ENCODE results near the gene GAR1.

Gene GAR1

DNA sequence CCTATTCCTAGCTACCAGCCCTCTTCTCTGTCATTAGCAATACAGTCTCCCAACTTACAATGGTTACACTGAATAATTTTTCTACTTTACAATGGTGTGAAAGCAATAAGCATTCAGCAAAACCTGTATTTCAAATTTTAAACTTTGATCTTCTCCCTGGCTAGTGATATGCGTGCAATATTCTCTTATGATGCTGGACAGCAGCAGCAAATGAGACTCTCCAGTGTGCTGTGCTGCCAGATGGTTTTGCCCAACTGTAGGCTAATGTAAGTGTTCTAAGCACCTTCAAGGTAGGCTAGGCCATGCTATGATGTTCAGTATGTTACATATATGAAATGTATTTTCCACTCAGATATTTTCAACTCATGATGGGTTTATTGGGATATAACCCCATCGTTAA lies 5.9 kb upstream of the GAR1 start:
- Histone ChIP-seq H2AFZ (ENCODE audit: low read length) (no peak overlapping the region), H3K9me3 (ENCODE audit: low read length) (no peaks in the 10 kb centered on the region), H3K4me1 (ENCODE audit: insufficient read depth, low read length, severe bottlenecking) (peaks cover 4% of the 10 kb centered on the region), H4K20me1 (ENCODE audit: insufficient read depth, low read length) (no peaks in the 10 kb centered on the region), H3K4me3 (ENCODE audit: low read depth, low read length, poor library complexity, severe bottlenecking) (no peak overlapping the region), H3K9me2 (ENCODE audit: low read depth, low read length) (no peaks in the 10 kb centered on the region), H3K36me3 (ENCODE audit: insufficient read depth, low read length) (no peaks in the 10 kb centered on the region), H3F3A (ENCODE audit: insufficient read depth, low read length) (no peaks in the 10 kb centered on the region), H3K9ac (ENCODE audit: low read length) (no peak overlapping the region), H3K27me3 (ENCODE audit: insufficient read depth, low read length) (no peaks in the 10 kb centered on the region), H3K4me2 (ENCODE audit: low read length) (no peak overlapping the region), H3K79me2 (ENCODE audit: insufficient read depth, low read length) (no peaks in the 10 kb centered on the region), H3K27ac (ENCODE audit: low read depth, low read length, poor library complexity, severe bottlenecking) (no peak overlapping the region)
- TF ChIP-seq, protein P1, sequence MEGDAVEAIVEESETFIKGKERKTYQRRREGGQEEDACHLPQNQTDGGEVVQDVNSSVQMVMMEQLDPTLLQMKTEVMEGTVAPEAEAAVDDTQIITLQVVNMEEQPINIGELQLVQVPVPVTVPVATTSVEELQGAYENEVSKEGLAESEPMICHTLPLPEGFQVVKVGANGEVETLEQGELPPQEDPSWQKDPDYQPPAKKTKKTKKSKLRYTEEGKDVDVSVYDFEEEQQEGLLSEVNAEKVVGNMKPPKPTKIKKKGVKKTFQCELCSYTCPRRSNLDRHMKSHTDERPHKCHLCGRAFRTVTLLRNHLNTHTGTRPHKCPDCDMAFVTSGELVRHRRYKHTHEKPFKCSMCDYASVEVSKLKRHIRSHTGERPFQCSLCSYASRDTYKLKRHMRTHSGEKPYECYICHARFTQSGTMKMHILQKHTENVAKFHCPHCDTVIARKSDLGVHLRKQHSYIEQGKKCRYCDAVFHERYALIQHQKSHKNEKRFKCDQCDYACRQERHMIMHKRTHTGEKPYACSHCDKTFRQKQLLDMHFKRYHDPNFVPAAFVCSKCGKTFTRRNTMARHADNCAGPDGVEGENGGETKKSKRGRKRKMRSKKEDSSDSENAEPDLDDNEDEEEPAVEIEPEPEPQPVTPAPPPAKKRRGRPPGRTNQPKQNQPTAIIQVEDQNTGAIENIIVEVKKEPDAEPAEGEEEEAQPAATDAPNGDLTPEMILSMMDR (IDR thresholded peaks at IDR 0.05; ENCODE audit: low read length): no peak
- no peak for TF ChIP-seq EZH2 (IDR thresholded peaks at IDR 0.05; ENCODE audit: borderline replicate concordance, low read length)

DNA sequence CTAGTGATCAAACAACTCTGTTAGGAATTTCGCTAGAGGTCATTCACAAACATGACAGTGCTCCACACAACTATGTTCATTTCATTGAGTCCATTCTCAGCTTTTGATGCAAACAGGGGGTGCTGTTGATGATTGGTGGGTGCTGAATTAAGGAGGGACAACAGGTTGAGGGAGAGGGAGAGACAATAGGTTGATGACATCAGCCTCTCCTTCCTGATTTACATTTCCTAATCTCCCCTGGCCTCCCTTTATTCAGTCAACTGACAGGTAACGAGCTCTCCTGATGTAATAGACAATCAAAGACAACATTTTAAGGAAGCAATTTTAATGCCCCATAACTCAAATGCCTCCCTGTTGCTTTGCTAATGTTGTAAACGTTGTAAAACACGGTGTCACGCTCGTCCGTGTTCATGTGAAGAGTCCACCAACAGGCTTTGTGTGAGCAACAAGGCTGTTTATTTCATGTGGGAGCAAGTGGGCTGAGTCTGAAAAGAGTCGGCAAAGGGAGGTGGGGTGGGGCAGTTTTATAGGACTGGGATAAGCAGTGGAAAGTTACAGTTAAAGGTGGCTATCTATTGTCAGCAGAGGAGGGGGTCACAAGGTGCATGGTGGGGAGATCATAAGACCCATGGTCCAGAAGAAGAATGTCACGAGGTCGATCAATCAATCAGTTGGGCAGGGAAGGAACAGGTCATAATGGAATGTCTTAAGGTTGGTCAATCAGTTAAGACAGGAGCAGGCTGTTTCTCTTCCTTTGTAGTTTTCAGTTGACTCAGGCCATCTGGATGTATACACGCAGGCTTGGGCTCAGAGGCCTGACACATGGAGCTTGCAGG lies 4.8 kb upstream of the GAR1 start:
- Histone ChIP-seq H3K79me2 (ENCODE audit: insufficient read depth, low read length) (peaks cover under 1% of the 10 kb centered on the region; the same call in 1 of the 2 replicates), H3K27me3 (ENCODE audit: insufficient read depth, low read length) (no peaks in the 10 kb centered on the region), H4K20me1 (ENCODE audit: insufficient read depth, low read length) (no peaks in the 10 kb centered on the region), H3K9me2 (ENCODE audit: low read depth, low read length) (no peaks in the 10 kb centered on the region), H2AFZ (ENCODE audit: low read length) (no peak overlapping the region), H3K36me3 (ENCODE audit: insufficient read depth, low read length) (no peaks in the 10 kb centered on the region), H3K9me3 (ENCODE audit: low read length) (no peaks in the 10 kb centered on the region), H3F3A (ENCODE audit: insufficient read depth, low read length) (no peaks in the 10 kb centered on the region), H3K4me3 (ENCODE audit: low read depth, low read length, poor library complexity, severe bottlenecking) (no peak overlapping the region), H3K4me2 (ENCODE audit: low read length) (no peak overlapping the region), H3K4me1 (ENCODE audit: insufficient read depth, low read length, severe bottlenecking) (peaks cover 8% of the 10 kb centered on the region), H3K27ac (ENCODE audit: low read depth, low read length, poor library complexity, severe bottlenecking) (no peak overlapping the region), H3K9ac (ENCODE audit: low read length) (no peak overlapping the region)
- no peak for TF ChIP-seq EZH2 (IDR thresholded peaks at IDR 0.05; ENCODE audit: borderline replicate concordance, low read length)
- TF ChIP-seq, protein P1 (IDR thresholded peaks at IDR 0.05; ENCODE audit: low read length): no peak

DNA sequence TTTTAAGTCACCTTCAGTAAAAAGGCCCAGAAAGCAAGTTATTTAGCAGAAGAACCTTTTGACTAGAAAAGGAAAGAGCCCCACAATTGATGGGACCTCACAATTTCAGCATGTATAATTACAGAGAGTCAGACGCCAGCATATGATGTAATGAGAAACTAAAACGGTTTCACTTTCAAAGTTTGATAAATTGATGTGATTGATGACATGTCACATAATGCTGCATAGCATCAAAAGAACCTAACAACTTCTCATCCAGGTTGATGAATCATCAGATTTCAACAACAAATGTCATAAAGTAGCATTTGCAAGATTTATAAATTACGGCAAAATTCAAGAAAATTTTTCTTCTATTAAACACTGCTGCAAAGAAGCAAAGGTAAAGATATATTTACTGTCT lies 3.9 kb upstream of the GAR1 start:
- Histone ChIP-seq H2AFZ (ENCODE audit: low read length) (no peak overlapping the region), H3K4me2 (ENCODE audit: low read length) (no peak overlapping the region)

More for the DNA sequence above, 3.9 kb upstream of the GAR1 start:
- Histone ChIP-seq H3K27me3 (ENCODE audit: insufficient read depth, low read length) (no peaks in the 10 kb centered on the region), H3F3A (ENCODE audit: insufficient read depth, low read length) (no peaks in the 10 kb centered on the region), H3K4me1 (ENCODE audit: insufficient read depth, low read length, severe bottlenecking) (peaks cover 14% of the 10 kb centered on the region), H3K9me3 (ENCODE audit: low read length) (no peaks in the 10 kb centered on the region), H3K4me3 (ENCODE audit: low read depth, low read length, poor library complexity, severe bottlenecking) (no peak overlapping the region), H3K9me2 (ENCODE audit: low read depth, low read length) (no peaks in the 10 kb centered on the region), H4K20me1 (ENCODE audit: insufficient read depth, low read length) (no peaks in the 10 kb centered on the region), H3K36me3 (ENCODE audit: insufficient read depth, low read length) (no peaks in the 10 kb centered on the region), H3K27ac (ENCODE audit: low read depth, low read length, poor library complexity, severe bottlenecking) (no peak overlapping the region), H3K9ac (ENCODE audit: low read length) (no peak overlapping the region), H3K79me2 (ENCODE audit: insufficient read depth, low read length) (peaks cover 10% of the 10 kb centered on the region; the same call in 1 of the 2 replicates)
- TF ChIP-seq EZH2 (IDR thresholded peaks at IDR 0.05; ENCODE audit: borderline replicate concordance, low read length): no peak
- TF ChIP-seq, protein P1 (IDR thresholded peaks at IDR 0.05; ENCODE audit: low read length): no peak

Data from OCI-LY1 (cell line).